WI38 (cell line): ENCODE results near the gene MYL4.

Source experiments
- H3K4me3 ChIP-seq: 2 replicates; pipeline ENCODE4 v1.5.1; 2011; ENCODE audit warnings: low read depth, mild to moderate bottlenecking, control low read depth, low read length
- TF ChIP-seq, protein P1 (sequence below): IDR thresholded peaks from 2 replicates; pipeline ENCODE4 v1.5.1; 2012; ENCODE audit warnings: low read depth, mild to moderate bottlenecking, control low read depth, low read length

MYL4 gene

DNA sequence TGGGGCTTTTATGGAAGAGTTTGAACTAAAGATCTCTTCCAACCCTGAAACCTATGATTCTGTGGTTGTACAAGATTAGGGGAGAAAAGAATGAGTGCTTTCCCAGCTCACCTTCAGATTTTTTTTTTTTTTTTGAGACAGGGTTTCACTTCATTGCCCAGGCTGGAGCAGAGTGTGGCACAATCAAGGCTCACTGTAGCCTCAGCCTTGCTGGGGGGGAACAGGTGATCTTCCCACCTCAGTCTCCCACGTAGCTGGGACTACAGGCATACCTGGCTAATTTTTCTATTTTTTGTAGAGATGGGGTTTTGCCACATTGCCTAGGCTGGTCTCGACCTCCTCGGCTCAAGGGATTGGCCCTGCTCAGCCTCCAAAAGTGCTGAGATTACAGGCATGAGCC, 22.7 kb downstream of the MYL4 start:
- TF ChIP-seq, protein P1, sequence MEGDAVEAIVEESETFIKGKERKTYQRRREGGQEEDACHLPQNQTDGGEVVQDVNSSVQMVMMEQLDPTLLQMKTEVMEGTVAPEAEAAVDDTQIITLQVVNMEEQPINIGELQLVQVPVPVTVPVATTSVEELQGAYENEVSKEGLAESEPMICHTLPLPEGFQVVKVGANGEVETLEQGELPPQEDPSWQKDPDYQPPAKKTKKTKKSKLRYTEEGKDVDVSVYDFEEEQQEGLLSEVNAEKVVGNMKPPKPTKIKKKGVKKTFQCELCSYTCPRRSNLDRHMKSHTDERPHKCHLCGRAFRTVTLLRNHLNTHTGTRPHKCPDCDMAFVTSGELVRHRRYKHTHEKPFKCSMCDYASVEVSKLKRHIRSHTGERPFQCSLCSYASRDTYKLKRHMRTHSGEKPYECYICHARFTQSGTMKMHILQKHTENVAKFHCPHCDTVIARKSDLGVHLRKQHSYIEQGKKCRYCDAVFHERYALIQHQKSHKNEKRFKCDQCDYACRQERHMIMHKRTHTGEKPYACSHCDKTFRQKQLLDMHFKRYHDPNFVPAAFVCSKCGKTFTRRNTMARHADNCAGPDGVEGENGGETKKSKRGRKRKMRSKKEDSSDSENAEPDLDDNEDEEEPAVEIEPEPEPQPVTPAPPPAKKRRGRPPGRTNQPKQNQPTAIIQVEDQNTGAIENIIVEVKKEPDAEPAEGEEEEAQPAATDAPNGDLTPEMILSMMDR, result no peak
- no peak overlapping the region for H3K4me3 ChIP-seq

DNA sequence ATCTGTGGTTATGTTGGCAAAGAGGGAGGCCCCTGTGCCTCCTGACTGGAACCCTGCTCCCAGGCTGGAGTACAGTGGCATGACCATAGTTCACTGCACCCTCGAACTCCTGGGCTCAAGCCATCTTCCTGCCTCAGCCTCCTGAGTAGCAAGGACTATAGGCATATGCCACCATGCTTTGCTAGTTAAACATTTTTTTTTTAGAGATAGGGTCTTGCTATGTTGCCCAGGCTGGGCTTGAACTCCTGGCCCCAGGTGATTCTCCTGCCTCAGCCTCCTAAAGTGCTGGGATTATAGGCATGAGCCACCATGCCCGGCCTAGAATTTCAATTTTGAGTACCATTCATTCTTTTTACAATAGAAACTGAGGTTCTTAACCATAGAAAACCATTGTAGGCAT, 23.3 kb downstream of the MYL4 start:
- TF ChIP-seq, protein P1, result no peak
- no peak overlapping the region for H3K4me3 ChIP-seq

DNA sequence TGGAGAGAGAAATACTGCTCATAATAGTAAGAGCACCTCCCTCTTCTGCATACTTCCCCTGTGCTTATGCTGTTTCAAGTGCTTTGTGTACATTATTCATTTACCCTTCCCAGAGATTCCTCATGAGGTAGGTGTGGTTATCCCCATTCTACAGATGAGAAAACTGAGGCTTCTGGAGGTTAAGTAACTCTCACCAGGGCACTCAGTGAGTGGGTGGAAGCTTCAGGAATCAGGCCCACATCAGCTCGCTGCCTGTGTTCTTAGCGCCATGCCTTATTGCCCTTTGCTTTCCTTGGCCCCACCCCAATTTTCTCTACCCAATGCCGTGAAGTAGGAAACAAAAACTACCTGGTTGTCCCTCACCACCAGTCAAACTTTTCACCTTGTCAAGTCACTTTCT, 26.4 kb downstream of the MYL4 start:
- TF ChIP-seq, protein P1, result no peak

DNA sequence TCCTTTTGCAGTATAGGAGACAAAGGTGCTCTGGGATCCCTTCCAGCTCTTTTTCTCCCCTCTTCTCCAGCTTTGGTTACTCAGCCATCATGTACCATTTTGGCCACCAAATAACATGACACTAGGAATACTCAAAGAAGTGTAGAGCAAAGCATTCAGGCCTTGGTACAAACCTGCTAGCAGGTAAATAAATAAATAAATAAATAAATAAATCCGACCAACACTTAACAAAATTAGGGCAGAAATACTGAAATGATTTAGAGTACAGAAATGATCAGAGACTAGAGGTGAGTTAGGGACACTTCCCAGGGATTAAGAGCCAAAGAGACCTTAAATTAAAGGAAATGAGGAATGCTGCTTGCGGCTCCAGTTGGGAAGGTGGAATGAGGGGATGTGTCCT, 26.8 kb downstream of the MYL4 start:
- H3K4me3 ChIP-seq, result no peak overlapping the region
- TF ChIP-seq, protein P1, result no peak

More for the DNA sequence above, 26.4 kb downstream of the MYL4 start:
- no peak overlapping the region for H3K4me3 ChIP-seq

GRCh38 chr17:47237841-47238240, 28.7 kb downstream of the MYL4 start:
- H3K4me3 ChIP-seq, result no peak overlapping the region
- TF ChIP-seq, protein P1, result no peak

- TF ChIP-seq, protein P1, result no peak
- no peak overlapping the region for H3K4me3 ChIP-seq
These were observed 29.3 kb downstream of the MYL4 start for GRCh38 chr17:47238321-47239010.

DNA sequence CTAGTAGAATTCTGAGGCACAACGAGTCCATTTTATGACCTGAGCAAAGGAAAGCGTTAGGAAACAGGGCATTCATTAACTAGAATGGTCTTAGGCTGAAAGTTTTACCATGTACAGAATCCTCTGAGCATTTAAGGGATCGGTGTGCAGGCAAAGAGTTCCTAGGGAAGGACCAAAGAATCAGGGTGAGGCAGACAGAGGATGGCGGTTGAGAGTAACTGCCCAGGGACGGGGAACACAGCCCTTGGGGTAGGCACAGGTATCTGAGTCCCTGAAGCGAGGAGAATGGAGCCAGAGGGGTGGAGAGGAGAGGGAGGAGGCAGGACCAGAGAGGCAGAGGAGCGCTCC, 30.4 kb downstream of the MYL4 start:
- TF ChIP-seq, protein P1, result no peak
- no peak overlapping the region for H3K4me3 ChIP-seq
